ENCODE measurements around the gene CHST3. TPM values are rescaled to one million over a fixed set of nuclear protein-coding genes. Genes with fewer than 3 reads are reported as not detected.

Gene CHST3
- total RNA-seq, 2 donors from 2014 or later = 12.9 to 40.8 TPM

GRCh38 chr10:71971311-71971731, 7.1 kb downstream of the CHST3 start:
- no peak for TF ChIP-seq CTCF (conservative IDR thresholded peaks at IDR 0.05)
- Histone ChIP-seq H3K27me3 (ENCODE audit: control insufficient read depth, insufficient read depth, low read length, poor library complexity, severe bottlenecking) (no peaks in the 10 kb centered on the region), H3K27ac (ENCODE audit: low read depth, low read length) (no peak overlapping the region), H3K36me3 (ENCODE audit: control insufficient read depth, insufficient read depth, low read length) (no peaks in the 10 kb centered on the region), H3K4me3 (ENCODE audit: low read length) (no peak overlapping the region), H3K4me1 (ENCODE audit: control insufficient read depth, insufficient read depth, low read length) (peaks cover 4% of the 10 kb centered on the region), H3K9me3 (ENCODE audit: control insufficient read depth, low read length) (no peaks in the 10 kb centered on the region), H3K9ac (ENCODE audit: extremely low read depth, low read length, poor library complexity, severe bottlenecking) (no peak overlapping the region)
- Mint-ChIP-seq H3K9me3 (no peaks in the 10 kb centered on the region), H3K4me1 (peaks cover 19% of the 10 kb centered on the region), H3K27ac (no peak overlapping the region), H3K27me3 (ENCODE audit: insufficient read depth) (peaks cover 3% of the 10 kb centered on the region), H3K4me3 (no peak overlapping the region), H3K36me3 (ENCODE audit: low read depth) (no peaks in the 10 kb centered on the region)
- DNase-seq = no peak
- WGBS, 2 experiments (ENCODE audit: insufficient coverage in 1 of 2, insufficient read length in 1 of 2) = 94 to 96% methylated on average over 12 to 13 of the region's 13 CpGs

- Histone ChIP-seq H3K27me3 (ENCODE audit: control insufficient read depth, insufficient read depth, low read length, poor library complexity, severe bottlenecking) (no peaks in the 10 kb centered on the region), H3K4me3 (ENCODE audit: low read length) (no peak overlapping the region), H3K4me1 (ENCODE audit: control insufficient read depth, insufficient read depth, low read length) (peaks cover 4% of the 10 kb centered on the region), H3K27ac (ENCODE audit: low read depth, low read length) (no peak overlapping the region), H3K9ac (ENCODE audit: extremely low read depth, low read length, poor library complexity, severe bottlenecking) (no peak overlapping the region), H3K36me3 (ENCODE audit: control insufficient read depth, insufficient read depth, low read length) (no peaks in the 10 kb centered on the region), H3K9me3 (ENCODE audit: control insufficient read depth, low read length) (no peaks in the 10 kb centered on the region)
- no peak for DNase-seq
- no peak for TF ChIP-seq CTCF (conservative IDR thresholded peaks at IDR 0.05)
- Mint-ChIP-seq H3K27me3 (ENCODE audit: insufficient read depth) (peaks cover 2% of the 10 kb centered on the region), H3K4me1 (peaks cover 19% of the 10 kb centered on the region), H3K27ac (no peak overlapping the region), H3K36me3 (ENCODE audit: low read depth) (no peaks in the 10 kb centered on the region), H3K4me3 (no peak overlapping the region), H3K9me3 (no peaks in the 10 kb centered on the region)
- WGBS, 2 experiments (ENCODE audit: insufficient coverage in 1 of 2, insufficient read length in 1 of 2) = 91 to 96% methylated on average over 20 to 21 of the region's 21 CpGs
Observed at GRCh38 chr10:71971769-71972555, 7.8 kb downstream of the CHST3 start.

GRCh38 chr10:71972746-71973695, 8.8 kb downstream of the CHST3 start:
- no peak for DNase-seq
- peaks cover 4% of the 10 kb centered on the region for H3K4me1 ChIP-seq (ENCODE audit: control insufficient read depth, insufficient read depth, low read length)
- no peak overlapping the region for H3K9ac ChIP-seq (ENCODE audit: extremely low read depth, low read length, poor library complexity, severe bottlenecking)
- no peaks in the 10 kb centered on the region for H3K9me3 Mint-ChIP-seq
- H3K27ac Mint-ChIP-seq = no peak overlapping the region
- no peak overlapping the region for H3K27ac ChIP-seq (ENCODE audit: low read depth, low read length)
- TF ChIP-seq CTCF (conservative IDR thresholded peaks at IDR 0.05) = no peak
- peaks cover 18% of the 10 kb centered on the region for H3K4me1 Mint-ChIP-seq
- H3K4me3 ChIP-seq (ENCODE audit: low read length) = no peak overlapping the region
- no peaks in the 10 kb centered on the region for H3K9me3 ChIP-seq (ENCODE audit: control insufficient read depth, low read length)
- no peaks in the 10 kb centered on the region for H3K27me3 ChIP-seq (ENCODE audit: control insufficient read depth, insufficient read depth, low read length, poor library complexity, severe bottlenecking)
- H3K36me3 Mint-ChIP-seq (ENCODE audit: low read depth) = no peaks in the 10 kb centered on the region
- no peaks in the 10 kb centered on the region for H3K36me3 ChIP-seq (ENCODE audit: control insufficient read depth, insufficient read depth, low read length)
- WGBS, 2 experiments (ENCODE audit: insufficient coverage in 1 of 2, insufficient read length in 1 of 2) = 91 to 93% methylated on average over 10 to 14 of the region's 14 CpGs
- H3K27me3 Mint-ChIP-seq (ENCODE audit: insufficient read depth) = no peaks in the 10 kb centered on the region
- H3K4me3 Mint-ChIP-seq = no peak overlapping the region
